Measurements from ENCODE around the gene TRPV5.

TRPV5 gene

DNA sequence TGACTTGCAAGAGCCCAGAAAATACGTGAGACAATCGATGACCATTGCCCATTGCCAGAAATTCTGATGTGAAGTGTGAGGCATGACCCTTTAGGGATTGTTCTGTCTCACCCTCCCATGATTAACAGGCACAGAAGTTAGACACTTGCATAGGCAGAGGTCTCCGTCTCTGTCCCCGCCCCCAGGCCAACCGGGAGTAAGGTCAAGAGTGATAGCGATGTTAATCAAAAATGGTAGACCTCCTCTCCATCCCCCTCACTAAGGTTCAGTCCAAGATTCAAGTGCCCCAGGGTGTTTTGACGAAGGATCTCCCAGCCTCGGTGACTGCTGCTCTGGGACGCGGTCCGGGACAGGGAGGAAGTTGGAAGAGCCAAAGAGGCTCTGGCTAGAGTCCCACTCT lies 25.3 kb downstream of the TRPV5 start:
- DNase-seq, result no peak

DNA sequence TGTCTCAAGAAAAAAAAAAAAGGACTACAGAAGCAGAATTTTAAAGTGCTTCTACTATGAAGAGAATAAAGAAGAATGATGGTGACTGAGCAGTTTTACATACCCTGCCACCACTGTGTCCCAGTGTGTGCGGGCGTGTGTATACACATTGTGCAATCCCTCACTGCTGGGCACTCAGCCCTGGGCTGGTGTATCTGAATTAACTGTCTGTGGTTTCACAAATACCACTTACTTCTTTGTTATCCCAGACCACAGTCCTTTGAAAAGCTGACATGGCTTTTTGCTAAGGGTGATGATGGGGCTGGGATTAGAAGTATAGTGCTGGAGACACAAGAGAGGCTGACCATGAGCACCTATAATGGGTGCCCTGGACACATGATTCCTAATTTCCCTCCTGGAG lies 26.9 kb downstream of the TRPV5 start:
- DNase-seq, result no peak

DNA sequence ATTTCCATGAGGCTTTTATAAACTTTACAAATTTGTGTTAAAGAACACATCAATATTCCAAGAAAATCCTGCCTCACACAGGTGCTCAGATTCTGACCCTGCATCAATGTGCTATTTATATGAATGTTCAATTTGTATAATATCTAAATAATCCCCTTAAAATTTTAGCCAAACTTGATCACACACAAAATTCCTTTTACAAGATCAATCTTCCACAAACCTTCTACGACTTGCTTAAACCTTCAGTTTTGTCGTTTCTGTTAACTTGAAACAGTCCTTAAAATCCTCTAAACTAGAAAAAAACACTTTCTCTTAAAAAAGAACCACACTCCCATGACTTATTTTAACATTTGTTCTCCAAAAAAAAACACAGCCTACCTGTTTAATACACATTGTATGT lies 27.8 kb downstream of the TRPV5 start:
- no peak for DNase-seq

DNA sequence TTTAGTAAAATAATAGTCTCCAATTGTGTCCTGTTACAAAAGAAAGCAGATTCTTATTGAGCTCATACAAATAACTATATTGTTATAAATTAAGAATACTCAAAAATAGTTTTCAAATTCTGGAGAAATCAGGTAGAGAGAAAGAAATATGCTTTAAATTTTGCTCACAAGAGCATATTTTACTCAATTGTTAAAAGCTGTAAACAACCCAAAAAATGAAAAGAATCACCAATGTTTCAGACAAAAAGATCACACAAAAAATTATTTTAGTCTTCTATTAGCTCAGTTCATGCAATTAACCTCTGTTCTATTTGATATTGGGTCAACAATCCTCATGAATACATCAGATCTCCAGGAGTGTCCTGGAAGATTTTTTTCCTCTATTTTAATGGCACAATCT lies 29.4 kb downstream of the TRPV5 start:
- no peak for DNase-seq

DNA sequence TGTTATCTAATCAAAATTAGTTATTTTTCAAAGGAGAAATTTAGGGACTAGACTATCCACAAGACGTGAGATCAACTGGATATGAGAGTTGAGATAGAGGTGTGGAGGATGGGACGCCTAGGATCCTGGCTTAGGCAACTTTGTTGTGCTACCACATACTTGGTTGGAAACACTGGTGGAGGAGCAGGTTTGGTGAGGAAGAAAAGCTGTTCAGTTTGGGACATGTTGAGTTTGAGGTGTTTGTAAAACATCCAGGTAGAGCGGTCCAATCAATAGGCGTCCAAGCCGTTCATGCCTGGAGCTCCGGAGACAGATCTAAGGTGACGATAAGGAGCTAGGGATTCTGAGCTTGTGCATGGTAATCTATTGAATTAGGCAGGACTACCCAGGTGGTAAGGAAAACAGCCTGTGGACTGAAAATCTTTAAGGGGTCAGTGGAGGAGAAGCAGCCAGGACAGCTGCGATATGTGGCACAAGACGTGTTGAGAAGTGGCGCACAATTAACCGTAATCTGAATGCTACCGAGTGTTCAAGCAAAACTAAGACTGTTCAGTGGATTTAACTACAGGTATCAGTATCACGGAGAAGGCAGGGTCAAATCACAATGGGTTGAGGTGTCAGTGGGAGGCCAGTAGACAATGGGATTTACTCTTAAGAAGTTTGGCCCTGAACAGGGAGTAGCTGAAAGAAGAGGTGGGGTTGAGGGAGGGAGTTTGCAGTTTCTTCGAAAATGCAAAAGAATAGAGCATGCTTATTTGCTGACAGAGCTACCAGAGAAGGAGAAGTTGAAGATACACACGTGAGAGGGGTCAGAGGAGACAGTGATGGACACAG lies 31.9 kb downstream of the TRPV5 start:
- DNase-seq, result no peak

DNA sequence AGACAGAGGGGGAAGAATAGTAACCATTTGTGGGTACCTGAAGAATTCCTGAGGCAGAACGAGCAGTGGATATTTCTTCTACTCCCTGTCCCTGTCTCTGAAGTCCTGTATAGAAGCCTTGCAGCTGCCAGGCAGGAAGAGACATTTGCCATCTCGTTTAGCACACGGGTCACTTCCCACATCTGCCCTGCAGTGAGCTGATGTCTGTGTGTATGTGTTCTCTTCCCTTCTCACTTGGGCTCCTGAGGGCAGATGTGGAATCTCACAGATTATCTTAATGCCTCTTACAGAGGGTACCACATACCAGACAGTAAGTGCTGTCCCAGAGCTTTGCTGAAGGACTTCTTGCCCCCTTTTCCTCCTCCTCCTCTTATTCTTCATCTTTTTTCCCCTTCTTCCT lies 33.9 kb downstream of the TRPV5 start:
- DNase-seq, result no peak

GRCh38 chr7:142898377-142899170 lies 35.0 kb downstream of the TRPV5 start:
- no peak for DNase-seq

- DNase-seq, result no peak
These were observed 35.9 kb downstream of the TRPV5 start for GRCh38 chr7:142897691-142898090.

DNA sequence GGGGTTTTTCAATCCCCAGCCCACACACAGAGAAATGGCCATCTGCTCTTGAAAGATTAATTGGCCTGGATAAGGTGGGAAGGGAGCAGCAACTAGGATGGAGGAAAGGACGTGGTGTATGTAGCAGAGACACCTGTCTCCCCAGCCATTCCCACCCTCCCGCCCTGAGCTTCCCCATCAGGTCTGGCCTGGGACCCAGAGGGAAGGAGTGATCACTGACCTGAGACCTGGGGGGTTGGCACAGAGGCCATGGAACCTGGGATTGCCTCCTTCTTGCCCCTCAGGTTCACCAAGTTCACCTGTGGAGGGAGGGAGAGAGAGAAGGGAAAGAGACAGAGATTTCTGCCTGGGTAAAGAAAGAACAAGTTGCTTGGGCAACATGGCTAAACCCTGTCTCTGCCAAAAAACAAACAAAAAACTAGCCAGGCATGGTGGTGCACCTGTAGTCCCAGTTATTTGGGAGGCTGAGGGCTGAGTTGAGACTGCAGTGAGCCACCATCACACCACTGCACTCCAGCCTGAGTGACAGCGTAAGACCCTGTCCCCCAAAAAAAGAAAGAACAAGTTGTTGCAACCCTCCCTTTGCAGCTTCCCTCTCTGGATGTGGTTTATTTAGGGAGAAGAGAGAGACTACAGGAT lies 36.7 kb downstream of the TRPV5 start:
- DNase-seq, result no peak

DNA sequence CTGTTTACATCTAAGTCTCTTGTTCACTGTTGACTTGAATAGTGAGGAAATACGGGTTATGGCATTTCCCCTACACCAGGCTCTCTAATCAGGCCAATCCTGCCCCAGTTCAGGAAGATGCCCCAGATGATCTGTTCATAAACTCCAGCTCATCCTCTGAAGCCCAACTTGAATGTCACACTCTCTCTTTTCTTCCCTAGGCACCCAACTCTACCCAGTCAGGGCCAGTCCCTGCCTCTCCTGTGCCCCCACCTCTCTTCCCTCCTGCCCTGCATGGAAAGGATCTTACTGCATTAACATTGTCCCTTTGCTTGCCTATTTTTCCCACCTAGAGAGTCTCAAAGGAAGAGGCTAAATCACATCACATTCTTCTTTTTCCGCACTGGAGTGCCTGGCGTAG lies 37.4 kb downstream of the TRPV5 start:
- DNase-seq, result no peak

DNA sequence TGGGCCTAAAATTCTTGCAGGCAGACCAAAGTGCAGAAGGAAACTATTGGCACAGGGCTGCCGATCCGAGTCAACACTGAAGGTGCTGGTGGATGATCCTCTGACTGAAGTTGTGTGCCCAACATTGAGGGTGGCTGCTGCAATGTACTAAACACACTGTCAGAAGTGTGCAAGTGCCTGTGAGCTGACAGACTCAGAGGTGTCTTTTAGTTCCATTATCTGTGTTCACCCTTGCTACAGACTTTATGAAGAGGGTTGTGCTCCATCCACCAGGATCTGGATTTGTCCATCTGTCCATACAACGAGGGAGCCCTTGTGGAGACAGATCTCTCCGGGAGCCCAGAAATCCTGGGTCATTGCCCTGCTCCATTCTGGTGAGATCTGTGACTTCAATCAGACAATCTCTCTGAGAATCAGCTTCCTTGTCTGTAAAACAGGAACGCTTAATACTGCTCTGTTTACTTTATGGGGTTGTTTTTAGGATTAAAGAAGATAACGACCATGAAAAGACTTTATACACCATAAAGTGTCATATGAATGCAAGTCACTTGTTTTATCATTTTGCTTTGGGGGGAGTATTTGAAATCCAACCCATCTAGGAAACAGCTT lies 38.5 kb downstream of the TRPV5 start:
- DNase-seq, result no peak

- no peak for DNase-seq
These were observed 39.2 kb downstream of the TRPV5 start for GRCh38 chr7:142894112-142894984.

DNA sequence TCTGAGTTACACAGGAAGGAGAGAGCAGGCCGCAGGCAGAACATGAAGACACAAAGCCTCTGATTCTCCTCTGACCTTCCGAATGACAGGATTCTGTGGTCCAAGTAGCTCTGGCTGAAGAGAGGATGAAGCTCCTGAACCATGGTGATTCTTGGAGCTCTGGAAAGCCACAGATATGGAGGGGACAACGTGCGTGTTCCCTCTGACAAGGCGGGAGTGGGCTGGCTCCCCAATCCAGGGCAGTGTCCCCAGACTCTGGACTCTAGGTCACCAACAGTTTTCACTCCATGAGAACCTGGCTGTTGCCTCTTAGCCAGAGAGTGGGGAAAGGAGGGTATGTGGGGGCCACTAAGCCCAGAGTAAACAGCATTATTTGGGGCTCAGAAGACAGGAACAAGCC lies 40.6 kb downstream of the TRPV5 start:
- DNase-seq, result no peak

- DNase-seq, result no peak
These were observed 42.0 kb downstream of the TRPV5 start for GRCh38 chr7:142891490-142892082.

GRCh38 chr7:142890874-142891485 lies 42.6 kb downstream of the TRPV5 start:
- no peak for DNase-seq

DNA sequence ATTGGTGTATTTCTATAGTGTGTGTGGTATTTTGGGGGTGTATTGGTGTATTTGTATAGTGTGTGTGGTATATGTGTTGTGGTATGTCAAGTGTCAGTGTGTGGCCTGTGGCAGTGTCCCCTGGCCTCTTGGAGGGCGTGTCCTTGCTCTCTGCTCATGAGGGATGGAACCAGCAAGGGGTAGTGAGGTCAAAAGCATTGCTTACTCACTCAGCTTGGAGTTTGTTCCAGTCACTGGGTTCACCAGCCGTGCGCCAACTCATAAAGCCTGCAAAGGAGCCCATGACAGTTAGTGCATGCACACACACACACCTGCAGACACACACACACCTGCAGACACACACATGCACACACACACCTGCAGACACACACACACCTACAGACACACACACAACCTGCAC lies 43.7 kb downstream of the TRPV5 start:
- no peak for DNase-seq

DNA sequence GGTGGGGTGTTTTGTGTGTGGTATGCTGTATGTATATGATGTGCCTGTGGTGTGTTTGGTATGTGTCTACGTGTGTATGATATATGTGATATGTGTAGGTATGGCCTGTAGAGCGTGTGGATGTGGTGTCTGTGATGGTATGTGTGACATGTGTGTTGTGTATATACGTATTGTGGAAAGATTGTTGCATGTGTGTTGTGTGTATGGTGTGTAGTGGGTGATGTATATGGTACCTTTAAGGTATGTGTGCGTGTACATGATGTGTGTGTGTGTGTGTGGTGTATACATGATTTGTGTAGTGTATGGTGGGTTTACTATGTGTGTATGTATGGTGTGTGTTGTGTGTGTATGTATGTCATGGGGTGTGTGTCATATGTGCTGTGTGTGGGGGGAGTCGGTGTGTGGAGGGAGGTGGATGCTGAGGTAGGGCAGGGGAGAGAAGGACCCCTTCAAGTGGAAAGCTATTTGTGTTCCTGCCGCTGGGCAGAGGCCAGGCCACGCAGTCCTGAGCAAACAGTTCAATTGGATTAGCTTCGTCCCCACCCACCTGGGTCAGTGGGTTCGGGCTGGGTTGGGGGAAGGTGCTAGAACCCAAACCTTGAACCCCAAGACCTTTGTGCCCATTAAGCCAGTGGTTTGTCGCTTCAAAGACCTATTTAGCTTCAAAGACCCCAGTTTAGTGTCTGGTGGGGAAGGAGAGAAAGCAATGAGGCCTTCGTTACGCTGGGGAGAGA lies 46.1 kb downstream of the TRPV5 start:
- no peak for DNase-seq

DNA sequence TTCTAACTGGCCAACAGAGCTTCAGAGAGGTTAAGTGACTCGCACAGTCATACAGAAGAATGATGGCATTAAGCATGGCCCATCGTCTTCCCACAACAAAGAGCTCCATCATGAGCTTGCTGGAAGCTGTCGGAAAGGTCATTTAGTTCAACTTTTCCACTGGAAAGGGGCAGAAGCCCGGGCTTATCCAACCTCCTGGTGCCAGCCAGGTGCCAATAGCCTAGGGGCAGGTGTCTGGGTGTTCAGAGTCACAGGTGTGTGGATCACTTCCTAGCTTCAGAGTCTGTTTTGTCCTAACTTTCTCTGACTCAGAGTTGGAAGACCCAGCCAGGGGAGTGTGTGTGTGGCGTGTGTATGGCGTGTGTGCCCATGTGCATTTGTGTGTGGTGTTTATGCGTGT lies 46.7 kb downstream of the TRPV5 start:
- DNase-seq, result no peak

DNA sequence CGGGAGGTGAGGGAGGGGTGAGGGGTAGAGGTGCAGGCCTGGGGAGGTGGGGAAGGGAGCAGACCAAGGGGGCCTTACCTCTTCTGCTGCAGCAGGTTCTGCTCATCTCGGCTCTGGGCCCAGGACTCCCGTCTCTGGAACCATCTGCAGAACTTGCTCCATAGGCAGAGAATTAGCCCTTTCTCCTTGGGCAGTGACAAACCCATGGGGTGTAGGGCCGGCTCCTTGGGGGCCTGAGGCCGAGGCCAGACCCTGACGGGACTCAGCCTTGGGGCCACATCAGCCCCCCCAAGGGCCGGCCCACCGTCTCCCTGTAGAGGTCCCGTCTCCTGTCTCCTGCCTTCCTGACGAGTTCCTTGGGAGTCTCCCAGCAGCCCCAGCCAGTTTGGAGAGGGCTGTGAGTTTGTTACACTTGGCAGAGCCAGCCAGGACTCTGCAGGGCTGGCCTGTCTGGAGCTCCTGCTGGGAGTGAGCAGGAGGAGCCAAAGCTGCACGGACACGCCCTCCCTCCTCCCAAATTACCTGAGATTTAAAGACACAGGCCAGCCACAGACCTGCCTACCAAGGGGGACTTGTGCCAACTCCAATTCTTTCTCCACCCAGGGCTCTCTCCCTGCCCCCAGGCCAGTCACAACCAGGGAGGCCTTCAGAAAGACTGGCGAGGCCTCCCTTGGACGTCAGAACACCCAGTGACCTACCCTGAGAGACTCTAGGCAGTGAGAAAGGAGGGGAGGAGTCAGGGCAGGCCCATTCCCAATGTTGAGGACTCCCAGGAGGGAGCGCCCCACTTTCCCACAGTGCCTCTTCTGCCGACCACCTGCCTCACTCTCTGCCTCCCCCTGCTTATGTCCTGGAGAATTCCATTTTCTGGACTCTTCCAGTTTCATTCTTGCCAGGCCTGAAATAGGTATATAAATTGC lies 48.0 kb downstream of the TRPV5 start, which contains the start of gene TRPV6:
TRPV6 (minus strand) TSS at position 435 of the 920 bp plus-strand sequence.
- DNase-seq, result no peak

DNA sequence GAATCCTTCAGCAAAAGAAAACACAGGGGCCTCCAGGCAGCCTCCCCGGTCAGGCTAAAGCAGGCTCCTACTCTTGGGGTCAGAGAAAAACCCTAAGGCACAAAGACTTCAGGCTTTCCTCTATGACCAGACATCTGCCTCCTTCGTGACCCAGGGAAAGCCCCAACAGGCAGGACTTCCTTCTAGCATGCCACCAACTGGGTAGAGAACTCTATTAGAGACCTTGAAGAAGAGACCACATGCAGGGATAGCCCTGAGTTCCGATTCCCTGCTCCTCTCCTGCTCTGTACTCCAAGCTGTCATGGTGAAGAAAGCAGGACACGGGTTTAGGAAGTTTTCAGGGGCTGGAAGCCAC lies 49.3 kb downstream of the TRPV5 start:
- DNase-seq, result no peak

Data from SHP77 treated with DMSO at 0.1 percent for 48 hours (cell line).